Progenitor cell of endocrine pancreas (in vitro differentiated cells): ENCODE results near the gene FADS6. TPM values are rescaled to one million over a fixed set of nuclear protein-coding genes. Genes with fewer than 3 reads are reported as not detected.

Experiments
- DNase-seq: peaks from one replicate; pipeline ENCODE4 v3.0.0; 2021; ENCODE audit warnings: low spot score; ENCODE audit not compliant: unreplicated experiment
- H3K27ac Mint-ChIP-seq: 2 replicates; pipeline ENCODE4 v1.8.0; 2021; ENCODE audit warnings: mild to moderate bottlenecking, moderate library complexity, mixed read lengths
- H3K27me3 Mint-ChIP-seq: 2 replicates; pipeline ENCODE4 v1.8.0; 2021; ENCODE audit warnings: mixed read lengths
- H3K36me3 Mint-ChIP-seq: 2 replicates; pipeline ENCODE4 v1.8.0; 2022; ENCODE audit warnings: mixed read lengths; ENCODE audit not compliant: insufficient read depth
- H3K4me1 Mint-ChIP-seq: 2 replicates; pipeline ENCODE4 v1.8.0; 2021; ENCODE audit warnings: low read depth, mixed read lengths
- H3K4me3 Mint-ChIP-seq: 2 replicates; pipeline ENCODE4 v1.8.0; 2021; ENCODE audit warnings: low read depth, mild to moderate bottlenecking, moderate library complexity, mixed read lengths
- H3K9me3 Mint-ChIP-seq: 2 replicates; pipeline ENCODE4 v1.8.0; 2021; ENCODE audit warnings: low read depth, mixed read lengths
- total RNA-seq: library from RNA; stranded (reverse); gene quantifications from 2 replicates; pipeline ENCODE4 v1.2.1, GENCODE V29; 2021
- TF ChIP-seq, protein P1 (sequence below): fragments of 200-600 bp; sonication (generic); IDR thresholded peaks from one replicate; pipeline ENCODE4 v1.5.0; 2021; ENCODE audit warnings: antibody characterized with exemption, mild to moderate bottlenecking; ENCODE audit not compliant: unreplicated experiment

The FADS6 gene
- total RNA-seq, 1 donor from 2014 or later, result 0.14 TPM

DNA sequence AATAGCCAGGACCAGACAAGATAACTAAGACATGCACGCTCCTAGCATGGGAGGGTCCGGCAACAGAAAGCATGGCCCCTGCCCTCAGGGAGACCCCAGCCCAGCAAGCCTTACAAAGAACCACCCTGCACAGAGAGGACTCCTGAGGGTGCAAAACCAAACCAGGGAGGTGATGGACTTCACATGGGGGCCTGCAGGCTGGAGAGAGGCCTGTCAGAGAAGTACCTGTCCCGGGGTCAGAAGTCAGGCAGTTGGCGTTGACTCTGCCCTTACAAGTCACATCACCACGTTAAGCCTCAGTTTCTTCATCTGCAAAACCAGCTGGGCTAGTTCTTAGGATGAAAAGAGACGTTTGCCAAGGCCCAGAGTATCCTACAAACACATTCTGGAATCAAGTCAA is 35.4 kb upstream of the FADS6 start:
- H3K27me3 Mint-ChIP-seq, result peaks cover 91% of the 10 kb centered on the region
- no peak overlapping the region for H3K4me3 Mint-ChIP-seq
- no peaks in the 10 kb centered on the region for H3K36me3 Mint-ChIP-seq
- H3K9me3 Mint-ChIP-seq, result no peaks in the 10 kb centered on the region
- DNase-seq, result no peak
- H3K4me1 Mint-ChIP-seq, result no peaks in the 10 kb centered on the region
- TF ChIP-seq, protein P1, sequence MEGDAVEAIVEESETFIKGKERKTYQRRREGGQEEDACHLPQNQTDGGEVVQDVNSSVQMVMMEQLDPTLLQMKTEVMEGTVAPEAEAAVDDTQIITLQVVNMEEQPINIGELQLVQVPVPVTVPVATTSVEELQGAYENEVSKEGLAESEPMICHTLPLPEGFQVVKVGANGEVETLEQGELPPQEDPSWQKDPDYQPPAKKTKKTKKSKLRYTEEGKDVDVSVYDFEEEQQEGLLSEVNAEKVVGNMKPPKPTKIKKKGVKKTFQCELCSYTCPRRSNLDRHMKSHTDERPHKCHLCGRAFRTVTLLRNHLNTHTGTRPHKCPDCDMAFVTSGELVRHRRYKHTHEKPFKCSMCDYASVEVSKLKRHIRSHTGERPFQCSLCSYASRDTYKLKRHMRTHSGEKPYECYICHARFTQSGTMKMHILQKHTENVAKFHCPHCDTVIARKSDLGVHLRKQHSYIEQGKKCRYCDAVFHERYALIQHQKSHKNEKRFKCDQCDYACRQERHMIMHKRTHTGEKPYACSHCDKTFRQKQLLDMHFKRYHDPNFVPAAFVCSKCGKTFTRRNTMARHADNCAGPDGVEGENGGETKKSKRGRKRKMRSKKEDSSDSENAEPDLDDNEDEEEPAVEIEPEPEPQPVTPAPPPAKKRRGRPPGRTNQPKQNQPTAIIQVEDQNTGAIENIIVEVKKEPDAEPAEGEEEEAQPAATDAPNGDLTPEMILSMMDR, result no peak
- H3K27ac Mint-ChIP-seq, result no peak overlapping the region

DNA sequence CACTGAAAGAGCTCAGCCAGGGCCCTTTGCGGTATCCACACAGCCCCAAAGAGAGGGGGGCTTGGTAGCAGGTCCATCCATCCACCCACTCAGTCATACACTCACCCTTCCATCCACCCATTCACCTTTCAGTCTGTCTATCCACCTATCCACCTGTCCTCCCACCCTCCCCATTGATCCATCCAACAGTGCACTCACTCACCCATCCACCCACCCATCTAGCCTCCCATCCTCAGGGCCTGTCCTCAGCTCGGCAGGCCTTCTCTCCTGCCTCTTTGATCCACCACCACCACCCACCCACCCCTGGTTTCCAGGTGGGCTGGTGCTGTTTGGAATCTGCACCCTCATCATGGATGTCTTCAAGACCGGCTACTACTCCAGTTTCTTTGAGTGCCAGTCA is 31.8 kb upstream of the FADS6 start:
- Mint-ChIP-seq H3K9me3 (no peaks in the 10 kb centered on the region), H3K27ac (no peak overlapping the region)
- DNase-seq, result no peak

DNA sequence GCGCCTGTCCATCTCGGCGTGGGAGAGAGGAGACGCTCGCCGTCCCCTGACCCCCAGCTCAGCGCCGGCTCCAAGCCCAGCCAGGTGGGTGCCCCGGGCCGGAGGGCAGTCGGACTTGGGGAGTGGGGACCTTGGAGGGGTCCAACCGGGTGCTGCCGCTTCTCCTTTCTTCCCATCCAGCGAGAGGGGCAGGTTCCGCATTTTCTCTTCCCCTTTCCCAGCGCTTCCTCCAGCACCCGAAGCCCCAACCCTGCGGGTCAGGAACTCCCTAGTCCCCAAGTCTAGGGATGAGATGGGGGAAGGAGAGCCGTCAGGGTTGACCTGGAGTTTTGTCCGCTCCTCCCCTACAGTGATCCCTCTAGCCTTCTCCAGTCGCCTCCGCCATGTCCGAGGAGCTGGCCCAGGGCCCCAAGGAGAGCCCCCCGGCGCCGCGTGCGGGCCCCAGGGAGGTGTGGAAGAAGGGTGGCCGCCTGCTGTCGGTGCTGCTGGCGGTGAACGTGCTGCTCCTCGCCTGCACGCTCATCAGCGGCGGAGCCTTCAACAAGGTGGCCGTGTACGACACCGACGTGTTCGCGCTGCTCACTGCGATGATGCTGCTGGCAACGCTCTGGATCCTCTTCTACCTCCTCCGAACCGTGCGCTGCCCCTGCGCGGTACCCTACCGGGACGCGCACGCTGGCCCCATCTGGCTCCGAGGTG is 31.0 kb upstream of the FADS6 start, which contains the start of gene OTOP2:
TSS of gene OTOP2 (plus strand) at position 24 of the 699 bp plus-strand sequence. CDS start at position 384, 360 bp downstream.
- TF ChIP-seq, protein P1, result no peak
- no peaks in the 10 kb centered on the region for H3K36me3 Mint-ChIP-seq
- H3K27me3 Mint-ChIP-seq, result peaks cover 68% of the 10 kb centered on the region
- no peak within 1 kb of the TSS for H3K27ac Mint-ChIP-seq
- H3K4me3 Mint-ChIP-seq, result no peak within 1 kb of the TSS
- peaks cover 2% of the 10 kb centered on the region for H3K4me1 Mint-ChIP-seq
- no peak for DNase-seq
- H3K9me3 Mint-ChIP-seq, result no peaks in the 10 kb centered on the region

More for the DNA sequence above, 31.8 kb upstream of the FADS6 start:
- no peaks in the 10 kb centered on the region for H3K36me3 Mint-ChIP-seq
- peaks cover 71% of the 10 kb centered on the region for H3K27me3 Mint-ChIP-seq
- TF ChIP-seq, protein P1, result no peak
- H3K4me1 Mint-ChIP-seq, result peaks cover 2% of the 10 kb centered on the region
- no peak overlapping the region for H3K4me3 Mint-ChIP-seq

DNA sequence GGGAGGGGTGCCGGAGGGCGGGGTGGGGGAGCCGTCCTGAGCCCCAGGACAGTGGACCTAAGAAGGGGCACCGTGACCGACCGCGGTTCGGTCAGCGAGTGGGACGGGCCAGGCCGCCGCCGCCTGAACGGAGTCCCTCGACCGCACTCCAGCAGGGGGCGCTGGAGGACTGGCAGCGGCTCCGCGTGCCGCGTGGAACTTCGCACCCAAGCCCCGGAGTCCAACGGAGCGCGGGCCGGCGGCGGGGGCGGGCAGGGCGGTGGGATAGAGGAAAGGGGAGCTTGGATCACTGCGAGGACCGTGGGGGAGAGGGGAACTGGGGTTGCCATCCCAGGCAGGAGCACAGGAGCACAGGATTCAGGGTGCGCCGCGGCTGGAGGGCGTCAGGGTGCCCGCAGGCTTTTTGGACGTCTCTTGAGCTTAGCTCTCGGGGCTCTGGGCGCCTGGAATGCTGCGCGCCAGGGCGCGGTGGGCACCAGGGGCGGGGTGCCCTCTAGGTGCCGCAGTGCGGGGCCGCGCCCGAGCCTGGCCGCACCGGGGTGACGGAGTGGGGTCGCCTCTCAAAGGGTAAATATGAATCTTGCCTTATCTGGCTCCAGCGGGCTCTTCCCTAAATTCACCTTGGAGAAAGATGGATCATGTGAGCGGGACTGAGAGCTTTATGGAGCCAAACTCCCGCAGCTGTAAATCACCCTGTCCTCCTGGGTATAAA is 30.3 kb upstream of the FADS6 start:
- peaks cover 2% of the 10 kb centered on the region for H3K4me1 Mint-ChIP-seq
- TF ChIP-seq, protein P1, result peak; percentile 93
- peak; percentile 76 for DNase-seq
- no peak overlapping the region for H3K4me3 Mint-ChIP-seq
- H3K27me3 Mint-ChIP-seq, result peaks cover 65% of the 10 kb centered on the region
- H3K36me3 Mint-ChIP-seq, result no peaks in the 10 kb centered on the region
- H3K27ac Mint-ChIP-seq, result no peak overlapping the region
- H3K9me3 Mint-ChIP-seq, result no peaks in the 10 kb centered on the region

DNA sequence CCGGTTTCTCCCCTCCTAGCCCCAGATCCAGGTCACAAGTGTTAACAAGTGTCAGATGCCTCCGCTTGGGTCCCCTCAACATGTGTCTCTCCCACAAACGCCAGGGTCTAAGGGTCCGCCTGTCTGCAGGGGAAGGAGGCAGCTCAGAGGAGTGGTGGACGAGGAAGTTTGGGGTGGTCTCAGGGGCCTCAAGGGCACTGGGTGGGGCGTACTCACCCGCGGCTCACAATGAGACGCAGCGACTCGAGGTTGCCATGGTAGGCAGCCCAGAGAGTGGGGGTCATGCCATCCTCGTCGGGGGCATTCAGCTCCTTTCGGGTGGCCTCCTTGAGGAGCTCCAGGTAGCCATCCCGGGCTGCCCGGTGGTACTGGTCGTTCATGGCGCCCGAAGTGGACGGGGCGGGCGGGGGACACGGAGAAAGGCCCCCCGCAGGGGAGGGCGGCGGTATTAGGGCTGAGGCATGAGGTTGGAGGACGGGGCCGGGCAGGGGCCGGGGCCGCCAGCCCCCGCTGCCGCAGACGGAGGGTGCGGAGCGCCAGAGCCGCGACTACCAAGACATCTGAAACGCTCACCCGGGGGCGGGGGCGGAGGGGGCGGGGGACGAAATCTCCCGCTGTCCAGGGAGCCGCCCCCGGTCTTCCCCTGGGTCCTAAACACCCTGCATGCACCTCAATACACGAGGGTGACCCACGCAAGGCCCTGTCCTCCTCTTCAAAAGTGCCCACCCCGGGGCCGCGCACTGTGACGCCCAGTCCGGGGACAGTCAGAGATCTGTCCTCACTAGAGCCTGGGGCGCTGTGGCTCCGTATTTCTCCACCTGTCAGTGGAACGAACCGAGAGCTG is 29.5 kb upstream of the FADS6 start, which contains the start of gene USH1G:
TSS of gene USH1G (minus strand) at position 562 of the 844 bp plus-strand sequence. CDS start at position 380, 182 bp downstream.
- no peak for DNase-seq
- Mint-ChIP-seq H3K27me3 (peaks cover 57% of the 10 kb centered on the region), H3K4me1 (peaks cover 2% of the 10 kb centered on the region), H3K9me3 (no peaks in the 10 kb centered on the region), H3K36me3 (no peaks in the 10 kb centered on the region), H3K4me3 (peak within 1 kb of the TSS; percentile 38), H3K27ac (no peak within 1 kb of the TSS)
- TF ChIP-seq, protein P1, result no peak
